Raji (cell line): ENCODE data around the gene ARPC1B.

Experiments
- POLR2A ChIP-seq: IDR thresholded peaks from 2 replicates; pipeline ENCODE4 v1.6.1; 2011; ENCODE audit warnings: low read depth, low read length, control low read depth; ENCODE audit not compliant: insufficient read depth

The ARPC1B gene

DNA sequence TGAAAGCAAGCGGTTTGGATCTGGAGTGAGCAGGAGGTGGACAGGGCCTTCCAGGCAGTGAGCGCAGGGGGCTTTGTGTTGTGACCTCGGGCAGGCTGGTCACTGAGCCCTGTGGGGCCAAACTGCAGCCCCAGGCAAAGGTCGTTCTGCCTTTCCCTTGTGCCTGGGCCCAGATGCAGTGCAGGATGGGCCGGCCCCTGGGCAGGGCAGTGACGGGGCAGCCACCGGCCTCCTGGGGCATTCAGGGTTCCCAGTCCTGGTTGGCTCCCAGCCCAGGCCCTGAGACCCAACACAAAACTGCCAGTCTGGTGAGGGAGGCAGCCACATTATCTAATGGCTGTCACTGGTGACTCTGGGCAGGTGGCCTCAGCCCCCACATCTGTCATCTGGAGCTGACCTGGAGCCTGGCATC, 7.1 kb downstream of the ARPC1B start:
- TF ChIP-seq POLR2A, result no peak

DNA sequence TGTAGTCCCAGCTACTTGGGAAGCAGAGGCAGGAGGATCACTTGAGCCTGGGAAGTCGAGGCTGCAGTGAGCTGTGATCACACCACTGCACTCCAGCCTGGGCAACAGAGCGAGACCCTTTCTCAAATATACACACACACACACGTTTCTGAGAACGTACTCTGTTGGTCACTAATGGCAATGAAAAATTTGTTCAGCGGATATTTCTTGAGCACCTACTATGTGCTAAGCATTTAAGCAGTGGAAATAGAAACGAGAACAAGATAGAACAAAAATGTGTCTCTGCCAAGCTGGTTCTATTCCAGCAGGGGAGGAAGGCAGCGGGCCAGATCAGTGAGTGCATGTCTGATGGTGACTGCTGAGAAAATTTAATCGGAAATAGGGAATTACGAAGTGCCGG, 8.7 kb downstream of the ARPC1B start:
- TF ChIP-seq POLR2A, result no peak

DNA sequence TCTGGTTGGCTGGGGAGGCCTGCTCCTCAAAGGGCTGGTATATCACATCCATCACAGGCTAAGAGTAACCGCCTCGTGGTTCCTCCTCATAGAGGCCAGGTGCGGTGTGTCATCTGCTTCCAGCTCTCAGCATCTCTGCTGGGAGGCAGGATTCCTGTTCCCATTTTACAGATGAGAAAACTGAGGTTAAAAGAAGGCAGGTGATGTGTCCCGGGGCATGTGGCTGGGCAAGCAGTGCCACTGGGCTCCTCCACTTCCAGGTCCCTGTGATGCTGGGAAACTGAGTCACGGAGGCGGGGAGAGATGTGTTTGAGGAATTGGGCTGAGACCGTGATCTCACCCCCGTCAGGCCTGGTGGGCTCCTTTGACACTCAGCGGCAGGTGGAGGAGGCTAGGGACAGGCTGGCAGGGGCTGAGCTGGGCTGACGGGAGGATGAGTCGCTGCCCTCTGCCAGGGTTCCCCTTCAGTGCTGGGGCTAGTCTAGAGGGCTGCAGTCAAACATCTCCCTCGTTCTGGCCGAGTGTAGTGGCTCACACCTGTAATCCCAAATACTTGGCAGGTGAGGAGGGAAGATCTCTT, 9.4 kb downstream of the ARPC1B start:
- no peak for TF ChIP-seq POLR2A

DNA sequence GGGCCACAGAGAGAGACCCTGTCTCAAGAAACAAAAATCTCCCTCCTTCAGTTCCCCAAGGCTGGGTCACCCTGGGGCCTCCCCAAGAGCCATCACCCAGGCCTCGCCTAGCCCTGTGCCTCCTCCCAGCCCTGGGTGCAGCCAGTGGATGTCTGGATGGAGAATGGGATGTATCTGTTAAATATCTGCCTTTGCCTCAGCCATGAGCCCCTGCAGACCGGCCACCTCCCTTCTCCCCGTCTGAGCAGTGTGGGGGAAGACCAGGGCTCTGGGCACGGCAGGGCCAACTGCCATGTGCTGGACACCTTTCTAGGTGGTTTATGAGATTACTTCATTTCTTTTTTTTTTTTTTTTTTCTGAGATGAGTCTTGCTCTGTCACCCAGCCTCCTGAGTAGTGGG, 10.0 kb downstream of the ARPC1B start:
- TF ChIP-seq POLR2A, result no peak

DNA sequence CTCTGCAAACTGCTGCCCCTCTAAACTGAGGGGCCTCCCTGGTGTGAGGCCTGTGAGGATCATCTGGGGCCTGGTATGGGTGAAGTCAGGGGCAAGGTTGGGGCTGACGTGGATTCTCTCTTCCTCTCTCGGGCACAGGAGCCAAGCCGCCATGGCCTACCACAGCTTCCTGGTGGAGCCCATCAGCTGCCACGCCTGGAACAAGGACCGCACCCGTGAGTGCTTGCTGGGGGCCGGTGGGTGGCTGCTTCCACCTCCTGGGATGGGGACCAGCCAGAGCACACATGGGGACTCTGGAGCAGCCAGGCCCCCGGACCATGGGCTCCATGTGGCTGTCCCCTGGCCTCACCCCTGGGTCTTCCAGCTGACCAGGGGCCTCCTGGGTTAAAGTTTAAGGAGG, 11.0 kb downstream of the ARPC1B start:
- no peak for TF ChIP-seq POLR2A

DNA sequence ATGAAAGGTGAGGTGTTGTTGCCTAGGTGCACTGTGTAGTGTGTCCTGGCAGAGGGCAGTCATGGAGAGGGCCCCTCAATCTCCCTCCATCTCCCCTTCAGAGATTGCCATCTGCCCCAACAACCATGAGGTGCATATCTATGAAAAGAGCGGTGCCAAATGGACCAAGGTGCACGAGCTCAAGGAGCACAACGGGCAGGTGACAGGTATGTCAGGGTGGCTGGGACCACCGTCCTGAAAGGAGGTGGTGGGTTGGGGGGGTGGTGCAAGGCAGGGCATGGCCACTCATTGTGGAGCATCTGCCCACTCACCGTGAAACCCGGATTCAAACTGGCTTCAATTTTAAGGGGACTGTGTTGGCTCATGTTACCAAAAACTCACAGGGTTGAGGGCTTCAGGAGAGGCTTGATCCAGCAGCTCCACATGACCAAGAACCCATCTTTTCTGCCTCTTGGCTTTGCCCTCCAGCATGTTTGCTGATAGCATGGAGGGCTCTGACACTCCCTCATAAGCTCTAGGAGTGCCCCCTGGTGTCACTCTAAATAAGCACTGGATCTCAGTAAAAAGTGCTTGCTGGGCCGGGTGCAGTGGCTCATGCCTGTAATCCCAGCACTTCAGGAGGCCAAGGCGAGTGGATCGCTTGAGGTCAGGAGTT, 12.2 kb downstream of the ARPC1B start:
- TF ChIP-seq POLR2A, result 0 out of 2 replicates have a peak, but pooled peaks have one; percentile 22

DNA sequence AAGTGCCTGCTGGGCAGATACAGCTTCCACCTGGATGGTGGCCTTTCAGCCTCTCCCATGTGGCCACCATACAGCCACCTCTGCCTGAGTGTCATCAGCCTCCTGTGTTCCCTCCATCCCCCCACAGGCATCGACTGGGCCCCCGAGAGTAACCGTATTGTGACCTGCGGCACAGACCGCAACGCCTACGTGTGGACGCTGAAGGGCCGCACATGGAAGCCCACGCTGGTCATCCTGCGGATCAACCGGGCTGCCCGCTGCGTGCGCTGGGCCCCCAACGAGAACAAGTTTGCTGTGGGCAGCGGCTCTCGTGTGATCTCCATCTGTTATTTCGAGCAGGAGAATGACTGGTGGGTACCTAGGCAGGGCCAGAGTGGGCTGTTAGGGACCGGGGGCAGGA, 13.4 kb downstream of the ARPC1B start:
- no peak for TF ChIP-seq POLR2A

DNA sequence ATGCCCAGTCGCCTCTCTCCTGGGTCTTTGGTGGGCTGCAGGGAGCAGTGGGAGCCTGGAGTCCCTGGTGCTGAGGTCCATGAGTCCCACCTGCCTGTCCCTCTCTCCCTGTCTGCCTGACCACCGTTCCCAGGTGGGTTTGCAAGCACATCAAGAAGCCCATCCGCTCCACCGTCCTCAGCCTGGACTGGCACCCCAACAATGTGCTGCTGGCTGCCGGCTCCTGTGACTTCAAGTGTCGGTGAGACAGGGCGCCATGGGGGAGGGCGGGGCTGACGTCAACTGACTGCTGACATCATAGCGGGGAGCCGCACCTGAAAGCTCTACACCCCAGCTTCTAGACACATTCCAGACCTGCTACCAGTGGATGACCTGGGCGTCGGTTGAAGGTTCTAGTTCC, 15.2 kb downstream of the ARPC1B start:
- TF ChIP-seq POLR2A, result no peak

DNA sequence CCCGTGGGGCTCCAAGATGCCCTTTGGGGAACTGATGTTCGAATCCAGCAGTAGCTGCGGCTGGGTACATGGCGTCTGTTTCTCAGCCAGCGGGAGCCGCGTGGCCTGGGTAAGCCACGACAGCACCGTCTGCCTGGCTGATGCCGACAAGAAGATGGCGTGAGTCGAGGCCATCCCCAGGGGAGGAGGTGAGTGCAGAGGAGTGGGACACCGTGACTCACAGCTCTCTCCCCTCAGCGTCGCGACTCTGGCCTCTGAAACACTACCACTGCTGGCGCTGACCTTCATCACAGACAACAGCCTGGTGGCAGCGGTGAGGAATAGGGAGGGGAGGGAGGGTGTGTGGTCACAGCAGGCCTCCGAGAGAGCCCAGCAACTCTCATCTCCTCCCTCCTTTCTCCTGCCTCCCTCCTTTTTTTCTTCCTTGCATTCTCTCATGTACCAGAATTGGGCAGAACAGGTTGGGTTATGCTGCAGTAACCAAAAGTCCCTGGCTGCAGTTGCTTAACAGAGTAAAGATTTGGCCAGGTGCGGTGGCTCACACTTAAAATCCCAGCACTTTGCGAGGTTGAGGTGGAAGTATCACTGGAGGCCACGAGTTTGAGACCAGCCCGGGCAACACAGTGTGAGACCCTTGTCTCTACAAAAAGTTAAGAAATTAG, 16.5 kb downstream of the ARPC1B start:
- TF ChIP-seq POLR2A, result no peak

DNA sequence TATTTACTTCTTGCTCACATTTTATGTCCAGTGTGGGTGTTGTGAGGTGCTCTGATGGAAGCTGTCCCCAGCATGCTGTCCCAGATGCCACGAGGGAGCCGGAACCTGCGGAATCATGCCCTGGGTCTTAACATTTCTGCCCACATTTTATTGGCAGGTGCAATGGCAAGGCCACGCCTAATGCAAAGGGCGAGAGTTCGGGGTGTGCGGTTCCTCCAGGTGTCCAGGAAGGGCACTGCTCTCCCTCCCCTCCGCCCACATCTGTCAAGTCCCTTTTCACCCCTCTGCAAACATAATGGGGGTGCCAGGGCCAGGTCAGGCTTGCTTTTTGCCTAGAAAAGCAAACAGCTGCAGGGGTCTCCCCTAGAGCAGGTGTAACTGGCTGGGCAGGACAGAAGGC, 17.5 kb downstream of the ARPC1B start:
- TF ChIP-seq POLR2A, result no peak

DNA sequence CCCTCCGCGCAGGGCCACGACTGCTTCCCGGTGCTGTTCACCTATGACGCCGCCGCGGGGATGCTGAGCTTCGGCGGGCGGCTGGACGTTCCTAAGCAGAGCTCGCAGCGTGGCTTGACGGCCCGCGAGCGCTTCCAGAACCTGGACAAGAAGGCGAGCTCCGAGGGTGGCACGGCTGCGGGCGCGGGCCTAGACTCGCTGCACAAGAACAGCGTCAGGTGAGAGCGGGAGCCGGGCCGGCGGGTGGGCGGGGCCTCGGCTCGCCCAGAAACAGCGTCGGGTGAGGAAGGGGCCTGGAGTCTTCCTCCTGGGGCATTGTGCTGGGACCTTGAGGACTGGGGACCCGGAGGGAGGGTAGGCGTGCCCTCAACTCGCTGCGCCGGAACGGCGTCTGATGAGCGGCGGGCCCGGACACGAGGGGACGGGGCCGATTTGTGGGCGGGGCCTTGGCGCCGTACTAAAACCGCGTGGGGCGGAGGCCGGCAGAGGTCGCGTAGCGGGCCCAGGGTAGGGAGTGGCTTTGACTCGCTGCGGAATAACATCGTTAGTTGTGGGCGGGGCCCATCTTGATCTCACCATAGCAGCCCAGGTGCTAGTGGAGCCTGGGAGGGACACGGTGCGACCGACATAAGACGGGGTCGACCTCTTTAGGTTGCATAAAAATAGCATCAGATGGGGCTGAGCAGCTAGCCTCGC, 18.3 kb downstream of the ARPC1B start:
- no peak for TF ChIP-seq POLR2A

DNA sequence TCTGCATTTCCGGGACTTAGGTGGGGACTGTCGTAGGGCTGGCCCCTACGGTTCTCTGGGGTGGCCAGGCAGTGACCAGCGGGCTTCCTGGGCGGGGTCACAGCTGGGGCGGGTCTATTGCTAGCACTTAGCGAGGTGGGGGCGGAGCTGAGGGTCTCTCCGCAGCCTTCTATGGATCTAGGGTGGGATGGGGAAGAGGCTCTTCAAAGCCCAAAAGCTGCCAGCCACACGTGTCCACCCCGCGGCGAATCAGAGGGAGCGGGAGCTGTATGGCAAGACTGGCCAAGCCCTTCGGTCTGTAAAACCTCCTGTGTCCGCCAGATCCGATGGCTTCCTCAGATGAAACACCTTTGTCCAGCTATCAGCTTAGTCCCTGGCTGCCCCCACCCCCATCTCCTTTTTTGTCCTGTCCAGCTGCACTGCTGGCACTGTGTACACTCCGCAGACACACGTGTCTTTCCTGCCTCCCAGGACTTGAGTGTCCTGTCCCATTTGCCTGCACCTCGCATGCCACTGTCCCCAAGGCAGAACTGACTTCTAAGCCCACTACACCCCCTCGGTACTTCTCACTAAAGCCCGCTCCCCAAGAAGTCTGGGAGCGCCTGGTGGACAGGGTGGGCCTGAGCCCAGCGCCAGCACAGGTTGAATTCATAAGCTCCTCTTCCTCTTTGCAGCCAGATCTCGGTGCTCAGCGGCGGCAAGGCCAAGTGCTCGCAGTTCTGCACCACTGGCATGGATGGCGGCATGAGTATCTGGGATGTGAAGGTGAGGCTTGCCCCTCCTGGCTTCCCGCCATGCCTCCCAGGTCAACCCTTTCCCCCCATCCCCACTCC, 19.0 kb downstream of the ARPC1B start:
- no peak for TF ChIP-seq POLR2A

DNA sequence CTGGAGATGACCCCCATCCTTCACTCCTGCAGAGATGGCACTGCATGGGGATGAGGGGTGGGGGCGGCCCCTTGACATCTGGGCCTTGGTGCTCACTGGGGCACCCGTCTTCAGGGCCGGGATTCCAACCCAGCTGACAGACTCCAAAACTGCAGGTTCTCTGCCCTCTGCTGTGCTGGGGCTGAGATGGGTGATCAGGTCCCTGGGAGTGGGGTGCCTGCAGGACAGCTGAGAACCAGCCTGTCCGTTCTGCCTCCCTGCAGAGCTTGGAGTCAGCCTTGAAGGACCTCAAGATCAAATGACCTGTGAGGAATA, 19.6 kb downstream of the ARPC1B start:
- no peak for TF ChIP-seq POLR2A

DNA sequence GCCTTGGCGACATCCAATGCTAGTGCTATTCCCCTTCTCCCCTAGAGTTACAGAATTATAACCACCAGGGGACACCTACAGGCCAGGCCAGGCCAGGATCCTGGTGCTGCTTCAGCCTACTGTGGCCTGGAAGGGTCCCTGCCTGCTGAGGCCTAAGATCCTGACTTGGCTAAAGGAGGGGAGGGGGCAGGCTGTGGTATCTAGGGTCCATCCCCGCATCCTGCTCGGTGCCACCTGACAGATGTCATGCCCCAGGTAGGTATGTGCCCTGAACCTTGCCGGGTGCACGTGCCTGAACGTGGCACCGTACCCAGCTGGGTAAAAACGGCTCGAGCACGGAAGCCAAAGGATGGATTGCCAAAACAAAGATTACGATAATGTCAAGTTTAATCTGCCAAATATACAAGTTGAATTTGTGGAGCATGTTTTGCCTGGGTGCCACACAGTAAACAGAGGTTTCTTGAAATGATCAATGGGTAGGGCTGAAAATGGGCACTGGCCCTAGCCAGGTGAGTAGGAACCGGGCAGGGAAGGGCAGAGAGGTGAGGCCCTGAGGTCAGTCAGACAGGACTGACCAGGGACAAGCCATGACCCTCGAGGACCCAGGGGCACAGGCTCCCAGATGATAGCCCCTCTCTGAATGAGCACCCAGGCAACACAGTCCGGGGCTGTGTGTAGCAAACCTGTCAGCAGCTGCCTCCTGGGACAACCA, 21.2 kb downstream of the ARPC1B start:
- no peak for TF ChIP-seq POLR2A

DNA sequence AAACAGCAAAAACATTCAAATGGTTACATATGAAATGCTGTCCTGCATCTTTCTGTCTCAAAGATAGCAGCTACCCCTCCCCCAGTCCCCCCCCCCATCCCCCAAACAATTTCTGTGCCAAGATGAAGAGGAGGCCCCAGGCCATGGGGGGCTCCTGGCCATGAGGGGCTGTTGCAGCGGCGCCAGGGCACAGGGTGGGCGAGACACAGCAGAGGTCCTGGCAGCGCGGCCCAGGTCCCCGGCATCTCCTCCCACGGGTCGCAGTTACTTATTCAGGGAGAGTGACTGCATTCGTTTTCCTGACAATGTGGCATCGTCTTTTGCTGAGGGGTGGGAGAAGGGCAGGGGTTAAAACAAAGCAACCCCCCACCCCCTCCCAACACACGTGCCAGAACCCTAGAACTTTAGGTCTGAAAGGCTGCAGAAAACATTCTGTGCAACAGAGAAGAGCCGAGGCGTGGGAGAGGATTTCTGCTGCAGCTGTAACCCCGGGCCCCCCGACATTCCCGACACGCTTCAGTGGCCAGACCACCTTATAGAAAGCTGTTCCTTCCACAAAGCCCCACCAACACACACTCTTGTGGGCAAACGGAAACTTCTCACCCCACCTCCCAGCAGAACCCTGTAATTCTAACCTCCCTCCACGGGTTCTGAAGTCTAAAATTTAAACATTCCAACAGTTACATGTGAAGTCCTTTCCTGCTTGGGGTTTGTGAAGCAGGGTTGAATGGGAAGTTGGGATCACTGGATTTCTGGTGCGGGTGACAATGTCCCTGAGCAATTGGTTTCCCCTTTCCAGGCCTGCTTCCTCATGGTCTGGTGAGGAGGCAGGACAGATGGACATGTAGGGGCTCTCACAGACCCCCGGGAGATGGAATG, 22.1 kb downstream of the ARPC1B start:
- 0 out of 2 replicates have a peak, but pooled peaks have one; percentile 9 for TF ChIP-seq POLR2A
